Measurements from ENCODE around the gene GAGE12J.
"Not testable (repeated sequence)": the region's sequence is repeated elsewhere in the genome, so short reads cannot be mapped to it uniquely, and the experiment has no call there.

The GAGE12J gene

GRCh38 chrX:49310371-49310770 is 11.5 kb upstream of the GAGE12J start:
- no peak for DNase-seq (ENCODE audit: low read depth)

- DNase-seq (ENCODE audit: low read depth), result no peak
These were observed 9.7 kb upstream of the GAGE12J start for GRCh38 chrX:49312176-49312575.

GRCh38 chrX:49316085-49316484 is 5.8 kb upstream of the GAGE12J start:
- no peak for DNase-seq (ENCODE audit: low read depth)

- DNase-seq (ENCODE audit: low read depth), result not testable (repeated sequence)
These were observed 429 bp downstream of the GAGE12J start for GRCh38 chrX:49322266-49322665.

- not testable (repeated sequence) for DNase-seq (ENCODE audit: low read depth)
These were observed 1.9 kb downstream of the GAGE12J start for GRCh38 chrX:49323735-49324134.

GRCh38 chrX:49330421-49330820 is 8.6 kb downstream of the GAGE12J start:
- DNase-seq (ENCODE audit: low read depth), result not testable (repeated sequence)

- DNase-seq (ENCODE audit: low read depth), result not testable (repeated sequence)
These were observed 9.4 kb downstream of the GAGE12J start, which contains the start of gene GAGE13 for GRCh38 chrX:49331282-49331681. Gene GAGE13 (plus strand): TSS chrX:49331582. CDS start chrX:49332738, 1,156 bp downstream.

- DNase-seq (ENCODE audit: low read depth), result not testable (repeated sequence)
These were observed 10.0 kb downstream of the GAGE12J start for GRCh38 chrX:49331841-49332240.

GRCh38 chrX:49341449-49341848 is 19.6 kb downstream of the GAGE12J start:
- not testable (repeated sequence) for DNase-seq (ENCODE audit: low read depth)

- DNase-seq (ENCODE audit: low read depth), result not testable (repeated sequence)
These were observed 22.8 kb downstream of the GAGE12J start for GRCh38 chrX:49344496-49345175.

- not testable (repeated sequence) for DNase-seq (ENCODE audit: low read depth)
These were observed 23.6 kb downstream of the GAGE12J start for GRCh38 chrX:49345402-49345801.

- not testable (repeated sequence) for DNase-seq (ENCODE audit: low read depth)
These were observed 24.3 kb downstream of the GAGE12J start for GRCh38 chrX:49346150-49346549.

Data from activated T-cell treated with anti-CD3 and anti-CD28 coated beads for 1 hour (primary cell).